Renal pelvis (tissue), 4 donors: ENCODE measurements around the gene CLDN9. TPM values are rescaled to one million over a fixed set of nuclear protein-coding genes. Genes with fewer than 3 reads are reported as not detected.

ENCODE experiments used
- DNase-seq: peaks from one replicate; pipeline ENCODE4 v3.0.0-alpha.2; 2013
- polyA plus RNA-seq, 3 donors: library from polyadenylated mRNA; unstranded; fragments of 120-200 nt; gene quantifications; one replicate each; pipeline ENCODE4 v1.2.1, GENCODE V29; 2013; ENCODE audit not compliant: insufficient read length in 3 of 3

Gene CLDN9
- polyA plus RNA-seq, 3 donors: 2.8 to 3.4 (median 3.1) TPM

- DNase-seq: no peak
These were observed 24.1 kb upstream of the CLDN9 start for GRCh38 chr16:2988590-2989099.

GRCh38 chr16:2990891-2991290 is 21.8 kb upstream of the CLDN9 start:
- DNase-seq: no peak

DNA sequence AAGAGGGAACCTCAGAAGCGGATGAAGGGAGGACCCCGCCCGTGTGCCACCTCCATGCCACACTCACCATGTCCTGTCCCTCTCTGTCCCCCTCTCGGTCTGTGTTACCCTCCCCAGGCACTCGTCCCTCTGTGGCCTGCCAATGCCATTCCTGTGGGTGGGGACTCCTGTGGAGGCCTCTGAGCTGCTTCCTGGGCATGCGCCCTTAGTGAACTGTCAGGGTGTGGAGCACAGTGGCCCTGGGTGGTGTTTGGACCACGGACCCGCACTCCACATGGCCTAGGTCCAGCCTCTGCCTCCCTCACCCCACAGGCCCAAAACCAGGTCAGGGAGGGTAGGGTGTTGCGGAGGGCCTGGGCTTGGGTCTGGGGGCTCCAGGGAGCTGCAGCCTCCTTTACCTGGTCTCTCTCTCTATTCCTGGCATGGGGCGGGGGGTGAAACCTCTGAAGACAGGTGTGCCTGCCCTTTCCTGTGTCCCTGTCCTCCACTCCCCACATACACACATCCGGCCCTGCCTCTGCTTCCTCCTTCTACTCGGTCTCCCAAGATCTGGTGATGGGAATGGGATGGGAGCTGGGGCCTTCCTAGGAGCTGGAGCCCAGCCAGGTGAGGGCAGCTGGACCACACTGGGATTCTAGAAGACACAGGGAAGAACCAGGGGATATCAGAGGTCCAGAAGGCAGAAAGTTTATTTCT is 21.0 kb upstream of the CLDN9 start:
- DNase-seq: no peak

- no peak for DNase-seq
These were observed 20.2 kb upstream of the CLDN9 start for GRCh38 chr16:2992383-2993081.

- DNase-seq: no peak
These were observed 16.4 kb upstream of the CLDN9 start for GRCh38 chr16:2996298-2996697.

GRCh38 chr16:2999929-3000328 is 12.8 kb upstream of the CLDN9 start:
- DNase-seq: no peak

- no peak for DNase-seq
These were observed 12.2 kb upstream of the CLDN9 start for GRCh38 chr16:3000540-3000939.

DNA sequence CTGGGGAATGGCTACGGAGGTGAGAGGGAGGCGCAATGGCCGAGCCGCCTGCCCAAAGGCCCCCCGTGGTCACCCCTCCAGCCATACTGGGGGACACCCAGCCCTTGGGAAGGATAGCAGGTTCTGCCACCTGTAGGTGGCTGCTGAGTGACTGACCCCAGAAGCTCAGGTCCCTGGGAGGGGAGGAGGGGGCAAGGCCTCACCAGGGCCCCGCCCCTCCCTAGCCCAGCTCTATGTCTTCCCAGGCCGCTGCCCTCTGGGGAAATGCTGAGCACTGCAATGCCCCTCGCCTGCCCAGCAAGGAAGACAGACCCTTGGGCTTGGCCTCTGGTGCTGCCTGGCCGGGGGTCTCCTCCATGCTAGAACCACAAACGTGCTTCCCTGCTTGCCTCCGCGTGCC is 11.4 kb upstream of the CLDN9 start:
- no peak for DNase-seq

- peak; percentile 96 for DNase-seq
These were observed 9.0 kb upstream of the CLDN9 start for GRCh38 chr16:3003582-3004270.

GRCh38 chr16:3004319-3004718 is 8.4 kb upstream of the CLDN9 start:
- no peak for DNase-seq

GRCh38 chr16:3004781-3005284 is 7.9 kb upstream of the CLDN9 start:
- DNase-seq: no peak

GRCh38 chr16:3007059-3007956 is 5.4 kb upstream of the CLDN9 start:
- DNase-seq: no peak

- DNase-seq: no peak
These were observed 4.6 kb upstream of the CLDN9 start for GRCh38 chr16:3007957-3008689.

- DNase-seq: no peak
These were observed 4.1 kb upstream of the CLDN9 start for GRCh38 chr16:3008690-3009037.

DNA sequence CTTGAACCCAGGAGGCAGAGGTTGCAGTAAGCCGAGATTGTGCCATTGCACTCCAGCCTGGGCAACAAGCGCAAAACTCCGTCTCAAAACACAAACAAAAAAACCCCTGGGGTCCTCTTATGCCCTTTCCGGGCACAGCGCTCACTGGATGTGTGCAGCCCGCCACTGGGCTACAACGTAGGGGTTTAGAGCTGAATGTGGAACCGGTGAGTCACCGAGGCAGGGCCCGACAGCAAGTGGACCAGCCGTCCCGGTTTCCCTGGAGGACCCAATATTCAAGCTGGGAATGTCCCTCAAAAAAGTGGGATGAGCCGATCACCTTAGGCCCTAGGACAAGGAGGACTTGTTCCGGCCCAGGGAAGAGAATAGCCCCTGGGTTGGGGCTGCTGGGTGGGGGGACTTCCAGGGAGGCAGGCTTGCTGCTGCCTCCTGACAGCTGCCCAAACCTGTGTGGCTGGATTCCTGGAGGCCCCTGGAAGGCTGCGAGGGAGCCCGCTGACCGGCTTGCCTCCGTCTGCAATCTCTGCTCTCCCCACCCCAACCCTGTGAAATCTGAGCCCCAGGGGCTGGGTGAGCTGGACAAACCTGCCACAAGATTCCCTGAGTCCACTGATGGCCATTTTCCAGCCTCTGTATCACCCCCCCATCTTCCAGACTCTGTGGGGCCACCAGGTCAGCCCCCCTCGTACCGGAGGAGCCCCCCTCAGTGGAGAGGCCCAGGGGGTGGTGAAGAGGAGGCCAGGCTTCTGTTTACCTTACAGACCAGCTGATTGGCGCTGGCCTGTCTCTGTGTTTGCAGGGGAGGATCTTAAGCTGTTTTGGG is 2.9 kb upstream of the CLDN9 start:
- DNase-seq: peak; percentile 87

GRCh38 chr16:3010510-3010909 is 2.2 kb upstream of the CLDN9 start:
- no peak for DNase-seq

DNA sequence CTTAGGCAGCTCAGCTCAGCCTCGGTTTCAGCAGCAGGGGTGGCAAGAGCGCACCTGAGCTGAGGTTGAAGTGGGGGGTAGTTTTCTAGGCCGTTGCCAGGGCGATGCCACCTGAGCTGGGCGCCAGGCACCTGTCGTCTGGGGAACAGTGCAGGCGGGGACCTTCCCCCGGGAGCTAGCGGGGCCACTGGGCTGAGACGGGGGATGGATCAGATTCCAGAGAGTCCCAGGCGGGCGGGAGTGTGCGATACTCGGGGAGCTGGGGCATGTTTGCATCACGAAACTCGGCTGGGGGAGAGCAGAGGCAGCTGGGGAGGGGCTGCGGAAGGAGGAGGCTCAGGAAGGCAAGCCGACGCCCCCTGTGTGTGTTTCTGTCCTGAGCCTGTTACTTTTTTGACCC is 477 bp upstream of the CLDN9 start:
- DNase-seq: peak; percentile 78

- no peak for DNase-seq
These were observed 798 bp downstream of the CLDN9 start for GRCh38 chr16:3013491-3013951.

DNA sequence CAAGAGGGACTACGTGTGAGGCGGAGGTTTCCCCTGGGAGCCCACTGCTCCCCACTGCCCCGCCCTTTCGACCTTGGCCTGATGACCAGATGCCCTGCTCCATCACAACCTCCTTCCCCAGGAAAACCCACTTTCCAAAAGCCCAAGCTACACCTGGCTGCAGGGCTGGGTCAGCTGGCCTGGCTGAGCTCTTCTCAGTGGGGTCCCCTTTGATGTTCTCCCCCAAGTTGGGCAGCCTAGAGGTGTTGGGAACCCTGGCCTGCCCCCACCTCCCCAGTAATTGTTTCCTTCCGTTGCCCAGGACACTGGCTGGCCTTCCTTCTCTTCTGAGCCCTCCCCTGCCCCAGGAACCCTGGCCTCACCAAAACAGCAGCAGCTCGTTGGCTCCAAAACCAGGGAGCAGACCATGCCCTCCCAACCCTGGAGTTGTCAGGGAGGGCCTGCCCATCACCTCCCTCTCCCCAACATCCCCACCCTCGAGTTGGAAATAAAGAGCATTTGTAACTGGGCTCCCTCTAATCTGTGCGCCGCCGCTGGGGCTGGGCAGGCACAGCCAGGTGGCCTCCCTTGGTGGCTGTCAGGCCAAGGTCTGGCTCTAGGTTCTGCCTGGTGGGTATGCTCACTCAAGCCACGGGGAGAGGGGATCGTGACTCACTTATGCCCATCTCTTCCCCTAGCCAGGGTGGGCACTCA is 1.4 kb downstream of the CLDN9 start:
- DNase-seq: no peak
